ENCODE data around the gene FBL.

The FBL gene

DNA sequence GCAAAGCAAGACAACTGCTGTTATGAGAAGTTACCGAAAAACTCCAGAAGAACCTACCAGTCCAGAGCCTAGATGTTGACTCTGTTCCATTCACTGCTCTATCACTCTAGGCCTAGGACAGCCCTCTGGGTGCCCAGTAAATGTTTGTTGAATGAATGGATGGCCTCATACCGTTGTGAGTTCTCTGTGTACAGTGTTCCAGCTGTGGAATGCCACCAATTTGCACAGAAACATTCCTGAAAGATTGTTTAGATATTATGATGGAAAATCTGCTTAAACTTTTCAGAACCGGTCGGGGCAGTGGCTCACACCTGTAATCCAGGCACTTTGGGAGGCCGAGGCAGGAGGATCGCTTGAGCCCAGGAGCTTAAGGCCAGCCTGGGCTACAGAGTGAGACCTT lies 1.3 kb upstream of the FBL start:
- H3K9me2 ChIP-seq (replicated peaks; ENCODE audit: low read depth, low read length), result no peaks in the 10 kb centered on the region
- peak overlapping the region; percentile 77 for H3K4me2 ChIP-seq (ENCODE audit: low read depth, low read length, poor library complexity, severe bottlenecking)
- peaks cover 28% of the 10 kb centered on the region for H4K20me1 ChIP-seq (ENCODE audit: insufficient read depth, low read length, poor library complexity, severe bottlenecking)
- H3K27me3 ChIP-seq (ENCODE audit: insufficient read depth, low read length, poor library complexity, severe bottlenecking), result no peaks in the 10 kb centered on the region
- no peaks in the 10 kb centered on the region for H3F3A ChIP-seq (ENCODE audit: low read depth)
- H3K9ac ChIP-seq (ENCODE audit: low read depth, low read length, poor library complexity, severe bottlenecking), result no peak overlapping the region
- no peaks in the 10 kb centered on the region for H3K9me3 ChIP-seq (ENCODE audit: insufficient read depth, low read depth, low read length)
- H2AFZ ChIP-seq (ENCODE audit: low read length), result no peak overlapping the region
- TF ChIP-seq EZH2phosphoT487 (IDR thresholded peaks at IDR 0.05; ENCODE audit: borderline replicate concordance), result no peak
- TF ChIP-seq, protein P1, sequence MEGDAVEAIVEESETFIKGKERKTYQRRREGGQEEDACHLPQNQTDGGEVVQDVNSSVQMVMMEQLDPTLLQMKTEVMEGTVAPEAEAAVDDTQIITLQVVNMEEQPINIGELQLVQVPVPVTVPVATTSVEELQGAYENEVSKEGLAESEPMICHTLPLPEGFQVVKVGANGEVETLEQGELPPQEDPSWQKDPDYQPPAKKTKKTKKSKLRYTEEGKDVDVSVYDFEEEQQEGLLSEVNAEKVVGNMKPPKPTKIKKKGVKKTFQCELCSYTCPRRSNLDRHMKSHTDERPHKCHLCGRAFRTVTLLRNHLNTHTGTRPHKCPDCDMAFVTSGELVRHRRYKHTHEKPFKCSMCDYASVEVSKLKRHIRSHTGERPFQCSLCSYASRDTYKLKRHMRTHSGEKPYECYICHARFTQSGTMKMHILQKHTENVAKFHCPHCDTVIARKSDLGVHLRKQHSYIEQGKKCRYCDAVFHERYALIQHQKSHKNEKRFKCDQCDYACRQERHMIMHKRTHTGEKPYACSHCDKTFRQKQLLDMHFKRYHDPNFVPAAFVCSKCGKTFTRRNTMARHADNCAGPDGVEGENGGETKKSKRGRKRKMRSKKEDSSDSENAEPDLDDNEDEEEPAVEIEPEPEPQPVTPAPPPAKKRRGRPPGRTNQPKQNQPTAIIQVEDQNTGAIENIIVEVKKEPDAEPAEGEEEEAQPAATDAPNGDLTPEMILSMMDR (conservative IDR thresholded peaks at IDR 0.05; ENCODE audit: low read length), result no peak
- H3K4me3 ChIP-seq (ENCODE audit: low read length, poor library complexity, severe bottlenecking), result no peak overlapping the region
- H3K36me3 ChIP-seq (ENCODE audit: insufficient read depth, low read length), result no peaks in the 10 kb centered on the region
- H3K79me2 ChIP-seq (ENCODE audit: insufficient read depth, low read length), result peaks cover 35% of the 10 kb centered on the region
- peaks cover 26% of the 10 kb centered on the region for H3K4me1 ChIP-seq (ENCODE audit: insufficient read depth, low read length, poor library complexity, severe bottlenecking)

DNA sequence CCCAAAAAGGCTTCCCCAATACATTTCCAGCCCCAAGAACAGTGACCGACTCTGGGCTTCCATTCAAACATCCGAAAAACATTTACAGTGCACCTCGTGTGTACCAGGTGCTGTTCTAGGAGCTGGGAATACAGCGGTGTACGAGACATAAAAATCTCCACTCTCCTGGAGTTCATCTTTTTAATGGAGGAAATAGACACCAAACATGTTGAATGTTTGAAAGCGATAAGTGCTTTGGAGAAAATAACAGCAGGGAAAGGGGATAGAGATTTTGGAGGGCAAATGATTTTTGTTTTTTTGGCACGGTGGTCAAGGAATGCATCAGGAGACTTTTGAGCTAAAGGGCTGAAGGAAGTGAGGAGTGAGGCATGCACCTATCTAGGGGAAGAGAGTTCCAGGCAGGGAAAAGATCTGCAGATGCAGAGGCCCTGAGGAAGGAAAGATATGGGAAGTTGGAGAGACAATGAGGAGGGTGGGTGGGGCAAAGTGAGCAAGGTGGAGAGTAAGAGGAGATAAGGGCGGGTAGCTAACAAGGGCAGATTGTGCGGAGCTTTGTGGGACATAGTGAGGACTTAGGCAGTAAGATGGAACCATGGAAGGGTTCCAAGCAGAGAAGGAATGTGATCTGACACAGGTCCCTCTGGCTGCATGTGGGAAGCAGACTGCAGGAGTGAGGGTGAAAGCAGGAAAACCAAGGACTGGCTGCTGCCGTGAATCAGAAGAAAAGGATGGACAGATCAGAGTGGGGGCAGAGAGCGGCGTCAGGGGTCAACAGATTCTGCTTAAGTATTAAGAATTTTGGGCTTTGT lies 703 bp upstream of the FBL start:
- no peaks in the 10 kb centered on the region for H3K9me3 ChIP-seq (ENCODE audit: insufficient read depth, low read depth, low read length)
- H3K79me2 ChIP-seq (ENCODE audit: insufficient read depth, low read length), result peaks cover 42% of the 10 kb centered on the region
- H3F3A ChIP-seq (ENCODE audit: low read depth), result no peaks in the 10 kb centered on the region
- H3K9ac ChIP-seq (ENCODE audit: low read depth, low read length, poor library complexity, severe bottlenecking), result peak overlapping the region; percentile 73
- H4K20me1 ChIP-seq (ENCODE audit: insufficient read depth, low read length, poor library complexity, severe bottlenecking), result peaks cover 29% of the 10 kb centered on the region
- H3K27me3 ChIP-seq (ENCODE audit: insufficient read depth, low read length, poor library complexity, severe bottlenecking), result no peaks in the 10 kb centered on the region
- H3K36me3 ChIP-seq (ENCODE audit: insufficient read depth, low read length), result no peaks in the 10 kb centered on the region
- H3K4me1 ChIP-seq (ENCODE audit: insufficient read depth, low read length, poor library complexity, severe bottlenecking), result peaks cover 30% of the 10 kb centered on the region
- H3K4me2 ChIP-seq (ENCODE audit: low read depth, low read length, poor library complexity, severe bottlenecking), result peak overlapping the region; percentile 77
- H3K9me2 ChIP-seq (replicated peaks; ENCODE audit: low read depth, low read length), result no peaks in the 10 kb centered on the region
- TF ChIP-seq, protein P1 (conservative IDR thresholded peaks at IDR 0.05; ENCODE audit: low read length), result no peak
- no peak for TF ChIP-seq EZH2phosphoT487 (IDR thresholded peaks at IDR 0.05; ENCODE audit: borderline replicate concordance)
- peak overlapping the region; percentile 94 for H3K4me3 ChIP-seq (ENCODE audit: low read length, poor library complexity, severe bottlenecking)
- peak overlapping the region; percentile 47 for H2AFZ ChIP-seq (ENCODE audit: low read length)

DNA sequence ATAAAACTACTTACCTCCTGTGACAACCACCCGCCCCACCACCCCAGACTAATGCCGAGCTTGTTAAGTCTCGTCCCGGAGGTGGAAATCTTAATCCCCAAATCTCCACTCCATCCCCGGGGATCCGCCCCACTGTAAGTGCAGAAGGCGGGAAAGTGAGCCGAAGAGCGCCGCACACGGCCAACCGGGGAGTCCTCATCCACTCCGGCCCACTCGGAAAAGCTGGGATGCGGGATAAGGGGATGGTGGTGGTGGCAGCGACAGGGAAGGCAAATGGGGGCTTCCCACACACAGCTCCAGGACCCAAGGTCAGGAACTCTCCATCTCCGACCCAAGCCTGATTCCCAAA lies 621 bp downstream of the FBL start:
- Histone ChIP-seq H2AFZ (ENCODE audit: low read length) (peak overlapping the region; percentile 47; the same call in 1 of the 2 replicates), H4K20me1 (ENCODE audit: insufficient read depth, low read length, poor library complexity, severe bottlenecking) (peaks cover 37% of the 10 kb centered on the region)

More for the DNA sequence above, 621 bp downstream of the FBL start:
- Histone ChIP-seq H3K36me3 (ENCODE audit: insufficient read depth, low read length) (no peaks in the 10 kb centered on the region), H3K27me3 (ENCODE audit: insufficient read depth, low read length, poor library complexity, severe bottlenecking) (no peaks in the 10 kb centered on the region), H3K9me3 (ENCODE audit: insufficient read depth, low read depth, low read length) (no peaks in the 10 kb centered on the region), H3K79me2 (ENCODE audit: insufficient read depth, low read length) (peaks cover 55% of the 10 kb centered on the region), H3F3A (ENCODE audit: low read depth) (no peaks in the 10 kb centered on the region), H3K9me2 (replicated peaks; ENCODE audit: low read depth, low read length) (no peaks in the 10 kb centered on the region), H3K4me2 (ENCODE audit: low read depth, low read length, poor library complexity, severe bottlenecking) (peak overlapping the region; percentile 77), H3K4me3 (ENCODE audit: low read length, poor library complexity, severe bottlenecking) (peak overlapping the region; percentile 94), H3K9ac (ENCODE audit: low read depth, low read length, poor library complexity, severe bottlenecking) (peak overlapping the region; percentile 73), H3K4me1 (ENCODE audit: insufficient read depth, low read length, poor library complexity, severe bottlenecking) (peaks cover 34% of the 10 kb centered on the region)
- TF ChIP-seq EZH2phosphoT487 (IDR thresholded peaks at IDR 0.05; ENCODE audit: borderline replicate concordance), result no peak
- TF ChIP-seq, protein P1 (conservative IDR thresholded peaks at IDR 0.05; ENCODE audit: low read length), result no peak; the same call in 1 of the 2 replicates
